ENCODE data around the gene PAXIP1.
"Not testable (repeated sequence)": the region's sequence is repeated elsewhere in the genome, so short reads cannot be mapped to it uniquely, and the experiment has no call there.

Gene PAXIP1

DNA sequence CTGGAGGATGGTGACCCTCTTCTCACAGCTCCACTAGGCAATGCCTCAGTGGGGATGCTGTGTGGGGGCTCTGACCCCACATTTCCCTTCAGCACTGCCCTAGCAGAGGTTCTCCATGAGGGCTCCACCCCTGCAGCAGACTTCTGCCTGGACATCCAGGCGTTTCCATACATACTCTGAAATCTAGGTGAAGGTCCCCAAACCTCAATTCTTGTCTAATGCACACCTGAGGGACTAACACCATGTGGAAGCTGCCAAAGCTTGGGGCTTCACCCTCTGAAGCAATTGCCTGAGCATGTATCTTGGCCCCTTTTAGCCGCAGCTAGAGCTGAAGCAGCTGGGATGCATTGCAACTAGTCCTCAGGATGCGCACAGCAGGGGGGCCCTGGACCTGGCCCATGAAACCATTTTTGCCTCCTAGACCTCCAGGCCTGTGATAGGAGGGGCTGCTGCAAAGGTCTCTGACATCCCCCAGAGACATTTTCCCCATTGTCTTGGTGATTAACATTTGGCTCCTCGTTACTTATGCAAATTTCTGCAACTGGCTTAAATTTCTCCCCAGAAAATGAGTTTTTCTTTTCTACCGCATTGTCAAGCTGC is 68.5 kb downstream of the PAXIP1 start:
- not testable (repeated sequence) for DNase-seq

DNA sequence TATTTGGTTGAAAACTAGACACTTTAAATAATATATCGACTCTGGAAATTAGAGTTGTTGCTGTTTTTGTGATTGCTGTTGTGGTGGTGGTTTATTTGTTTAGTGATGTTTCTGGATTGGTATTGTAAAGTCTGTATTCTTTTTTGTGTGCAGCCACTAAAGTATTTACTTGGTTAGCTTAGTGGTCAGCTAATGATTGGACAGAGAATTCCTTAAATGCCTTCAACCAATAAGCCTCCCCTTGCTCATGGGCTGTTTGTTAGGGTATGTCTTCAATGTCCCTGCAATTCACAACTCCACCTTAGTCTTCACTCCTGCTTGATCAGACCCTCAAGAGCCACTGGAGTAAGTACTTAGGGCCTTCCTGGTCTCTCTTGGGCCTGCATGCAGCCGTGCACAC is 71.0 kb downstream of the PAXIP1 start:
- no peak for DNase-seq

DNA sequence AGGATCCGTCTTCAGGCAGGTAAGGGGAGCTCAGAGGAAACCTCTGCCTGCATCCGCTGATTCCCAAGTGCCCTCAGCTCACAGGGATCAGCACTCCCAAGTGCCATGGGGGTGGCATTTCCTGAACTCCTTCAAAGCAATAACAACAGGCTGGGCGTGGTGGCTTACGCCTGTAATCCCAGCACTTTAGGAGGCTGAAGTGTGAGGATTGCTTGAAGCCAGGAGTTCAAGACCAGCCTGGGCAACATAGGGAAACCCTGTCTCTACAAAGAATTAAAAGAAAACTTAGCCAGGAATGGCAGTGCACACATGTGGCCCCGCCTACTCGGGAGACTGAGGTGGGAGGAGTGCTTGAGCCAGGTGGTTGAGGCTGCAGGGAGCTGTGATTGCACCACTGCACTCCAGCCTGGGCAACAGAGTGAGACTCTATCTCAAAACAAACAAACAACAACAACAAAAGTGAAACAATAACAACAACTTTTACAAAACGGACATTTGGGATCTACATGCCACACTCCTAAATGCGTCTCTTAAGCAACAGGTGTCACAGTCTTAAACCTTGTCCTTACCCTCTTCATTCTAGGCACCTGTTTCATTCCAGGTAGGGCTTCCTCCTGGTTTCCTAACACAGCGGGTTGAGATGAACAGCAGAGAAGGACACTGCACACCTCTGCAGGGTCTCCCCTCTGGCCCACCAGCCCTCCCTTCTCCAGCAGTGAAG is 73.8 kb downstream of the PAXIP1 start:
- DNase-seq, result no peak

DNA sequence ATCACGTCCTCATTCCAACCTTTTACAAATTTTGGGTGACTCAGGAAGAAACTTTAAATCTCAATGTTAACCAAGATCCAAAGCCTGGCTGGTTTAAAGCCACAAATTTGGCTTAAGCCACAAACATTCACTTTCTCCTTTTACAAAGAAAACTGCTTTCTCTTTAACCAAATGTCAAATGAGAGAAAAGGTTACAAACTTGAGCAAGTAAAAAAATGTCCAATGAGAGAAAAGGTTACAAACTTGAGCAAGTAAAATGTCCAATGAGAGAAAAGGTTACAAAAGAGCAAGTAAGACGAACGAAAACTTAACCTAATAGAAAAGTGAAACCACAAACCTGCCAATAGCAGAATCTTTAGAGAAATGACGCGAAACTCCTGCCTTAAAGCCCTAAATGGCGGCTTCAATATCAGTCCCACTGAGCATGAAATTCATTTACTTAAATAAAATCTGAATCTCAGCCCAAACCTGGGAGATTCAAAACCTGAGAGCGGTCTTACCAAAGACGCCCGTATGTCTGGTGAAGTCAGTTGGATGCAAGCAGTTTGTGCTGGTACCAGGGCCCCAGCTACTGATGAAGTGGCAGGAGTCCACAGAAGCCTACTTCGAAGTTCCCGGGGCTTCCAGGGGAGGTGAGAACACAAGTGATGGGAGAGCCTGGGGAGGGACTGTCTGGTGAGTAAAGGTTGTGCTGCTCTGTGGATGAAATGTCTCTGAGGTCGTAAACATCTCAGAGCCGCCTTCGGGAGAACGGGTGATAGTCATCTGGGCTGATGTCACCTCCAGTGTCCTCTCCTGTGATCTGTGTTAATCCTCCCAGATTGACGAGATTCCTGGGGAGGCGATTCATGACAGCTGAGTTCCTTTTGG is 74.6 kb downstream of the PAXIP1 start:
- peak; percentile 90 for DNase-seq

DNA sequence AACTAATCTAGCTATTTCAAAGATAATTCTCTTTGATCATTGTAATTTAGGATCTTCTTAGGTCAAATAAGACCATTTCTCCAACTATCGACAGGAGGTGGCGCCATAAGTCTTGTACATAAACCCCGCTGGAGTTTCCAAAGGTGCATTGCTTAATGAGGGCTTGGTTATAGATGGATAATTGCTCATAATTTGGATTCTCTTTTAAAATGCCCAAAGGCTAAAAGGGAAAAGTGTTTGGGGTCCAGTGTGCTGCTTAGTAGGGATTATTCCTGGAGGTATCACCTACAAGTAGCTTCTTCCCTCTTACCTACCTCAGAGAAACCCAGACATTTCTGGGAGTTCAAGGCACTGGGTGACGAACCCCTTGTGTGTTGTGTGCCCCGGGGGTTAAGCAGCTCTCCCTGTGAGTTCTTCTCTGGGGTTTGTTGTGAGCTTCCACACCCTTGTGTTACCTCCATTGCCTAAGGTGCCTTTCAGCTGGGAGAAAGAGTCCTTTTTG is 75.2 kb downstream of the PAXIP1 start:
- peak; percentile 87 for DNase-seq

DNA sequence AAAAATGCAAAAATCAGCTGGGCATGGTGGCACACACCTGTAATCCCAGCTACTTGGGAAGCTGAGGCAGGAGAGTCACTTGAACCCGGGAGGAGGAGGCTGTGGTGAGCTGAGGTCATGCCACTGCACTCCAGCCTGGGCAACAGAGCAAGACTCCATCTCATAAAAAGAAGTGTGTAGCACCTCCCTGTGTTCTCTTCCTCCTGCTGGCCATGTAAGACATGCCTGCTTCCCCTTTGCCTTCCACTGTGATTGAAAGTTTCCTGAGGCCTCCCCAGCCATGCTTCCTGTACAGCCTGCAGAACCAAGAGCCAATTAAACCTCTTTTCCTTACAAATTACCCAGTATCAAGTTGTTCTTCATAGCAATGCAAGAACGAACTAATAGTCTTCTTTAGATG is 80.5 kb downstream of the PAXIP1 start:
- not testable (repeated sequence) for DNase-seq

DNA sequence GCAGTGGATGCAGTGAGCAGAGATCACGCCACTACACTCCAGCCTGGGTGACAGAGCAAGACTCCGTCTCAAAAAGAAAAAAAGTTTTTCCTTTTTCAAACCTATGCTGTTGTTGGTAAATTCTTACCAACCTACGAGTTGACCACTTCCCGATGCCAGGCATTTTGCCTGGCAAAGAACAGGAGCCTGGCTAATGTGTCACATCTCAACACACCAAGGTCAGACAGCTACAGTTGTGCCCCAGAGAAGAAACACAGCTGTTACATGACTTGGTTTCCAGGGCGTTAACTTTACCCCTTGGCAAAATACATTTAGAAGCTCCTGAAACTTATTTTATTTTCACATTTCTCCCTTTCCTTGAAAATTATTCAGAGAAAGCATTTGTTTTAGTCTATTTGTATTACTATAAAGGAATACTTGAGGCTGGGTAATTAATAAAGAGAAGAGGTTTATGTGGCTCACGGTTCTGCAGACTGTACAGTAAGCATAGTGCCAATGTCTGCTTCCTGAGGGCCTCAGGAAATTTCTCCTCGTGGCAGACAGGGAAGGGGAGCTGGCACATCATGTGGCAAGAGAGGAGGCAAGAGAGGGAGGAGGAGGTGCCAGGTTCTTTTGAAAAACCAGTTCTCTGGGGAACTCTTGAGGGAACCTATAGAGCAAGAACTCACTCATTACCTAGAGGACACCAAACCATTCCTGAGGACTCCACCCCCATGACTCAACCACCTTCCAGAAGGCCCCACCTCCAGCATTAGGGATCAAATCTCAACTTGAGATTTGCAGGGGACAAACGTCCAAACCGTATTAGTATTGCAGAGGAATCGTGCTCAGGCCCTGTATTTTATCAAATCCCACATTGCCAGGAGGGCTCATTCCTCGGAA is 83.3 kb downstream of the PAXIP1 start:
- DNase-seq, result no peak

DNA sequence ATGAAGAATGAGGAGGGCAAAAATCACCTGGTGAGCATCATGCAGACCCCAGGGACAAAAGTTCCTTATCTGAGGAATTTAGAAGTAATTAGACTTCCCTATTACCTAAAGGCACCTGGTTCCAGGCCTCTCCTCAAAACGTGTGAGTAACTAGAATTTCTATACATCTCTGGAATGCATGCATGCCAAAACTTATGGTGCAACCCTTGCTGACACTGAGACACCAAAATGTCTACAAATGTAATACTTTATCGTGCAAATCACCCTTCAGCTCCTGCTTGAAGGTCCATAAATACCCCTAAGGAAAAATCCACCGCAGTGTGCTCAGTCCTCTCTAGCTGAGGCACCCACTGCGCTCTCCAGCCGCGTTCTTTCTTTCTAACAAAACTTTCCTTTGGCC is 84.2 kb downstream of the PAXIP1 start:
- no peak for DNase-seq

DNA sequence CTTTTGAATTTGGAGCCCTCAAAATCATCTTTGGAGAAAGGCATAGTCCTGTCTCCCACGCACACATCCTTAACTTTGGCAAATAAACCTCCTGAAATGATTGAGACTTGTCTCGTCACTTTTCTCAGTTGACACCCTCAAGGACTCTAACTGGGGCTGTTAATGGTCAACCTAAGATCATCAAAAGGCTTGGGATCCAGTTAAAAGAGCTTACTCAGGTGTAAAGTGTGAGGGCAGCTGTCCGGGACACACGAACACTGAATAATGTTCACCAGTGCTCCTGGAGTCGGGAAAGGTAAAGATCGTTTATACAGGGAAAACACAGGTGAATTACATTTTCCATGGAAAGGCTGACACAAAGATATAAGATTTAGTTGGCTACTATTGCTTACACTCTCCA is 84.7 kb downstream of the PAXIP1 start:
- no peak for DNase-seq

DNA sequence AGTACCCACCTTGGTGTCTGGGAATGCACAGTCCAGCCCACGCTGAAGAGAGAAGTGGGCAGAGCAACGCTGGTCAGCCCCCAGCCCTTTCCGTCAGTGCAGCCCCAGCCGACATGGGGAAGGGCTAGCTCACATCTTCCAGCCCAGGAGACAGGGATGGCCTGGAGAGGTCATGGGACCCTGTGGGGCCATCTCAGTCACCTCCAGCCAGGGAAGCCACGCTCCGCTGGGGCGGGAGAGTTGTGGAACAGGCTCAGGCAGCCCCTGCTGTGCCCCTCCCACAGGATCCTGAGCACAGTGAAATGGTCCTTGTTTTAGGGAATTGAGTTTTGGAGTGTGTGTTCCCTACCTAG is 85.1 kb downstream of the PAXIP1 start:
- no peak for DNase-seq

DNA sequence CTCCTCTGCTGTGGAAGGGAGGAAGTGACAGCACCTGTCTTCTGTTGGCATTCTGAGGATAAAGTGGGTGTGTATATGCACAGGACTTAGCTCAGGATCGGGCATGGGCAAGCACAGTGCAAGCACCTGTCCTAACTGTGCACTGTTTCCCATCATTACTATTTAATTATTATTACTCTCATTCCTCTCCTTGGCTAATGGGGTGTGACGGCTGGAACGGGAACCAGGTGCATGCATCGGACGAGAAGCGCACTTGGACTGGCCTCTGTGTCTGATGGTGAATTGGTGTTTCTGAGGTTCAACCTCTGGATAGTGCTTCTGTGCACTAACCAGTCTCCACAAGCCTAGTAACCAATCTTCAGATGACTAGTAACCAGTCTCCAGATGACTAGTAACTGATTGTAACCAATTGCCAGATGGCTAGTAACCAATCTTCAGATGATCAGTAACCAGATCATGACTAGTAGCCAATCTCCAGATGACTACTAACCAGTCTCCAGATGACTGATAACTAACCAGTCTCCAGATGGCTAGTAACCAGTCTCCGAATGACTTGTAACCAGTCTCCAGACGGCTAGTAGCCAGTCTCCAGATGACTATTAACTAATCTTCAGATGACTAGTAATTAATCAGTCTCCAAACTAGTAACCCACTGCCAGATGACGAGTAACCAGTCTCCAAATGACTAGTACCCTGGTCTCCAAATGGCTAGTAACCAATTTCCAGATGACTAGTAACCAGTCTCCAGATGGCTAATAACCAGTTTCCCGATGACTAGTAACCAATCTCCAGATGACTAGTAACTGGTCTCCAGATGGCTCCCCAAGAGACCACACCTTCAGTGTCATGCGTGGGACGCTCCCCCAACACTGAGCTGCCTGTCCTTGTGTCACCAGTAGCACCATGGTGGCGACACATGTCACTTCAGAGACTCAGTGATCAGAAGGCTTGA is 85.8 kb downstream of the PAXIP1 start:
- DNase-seq, result peak; percentile 62

DNA sequence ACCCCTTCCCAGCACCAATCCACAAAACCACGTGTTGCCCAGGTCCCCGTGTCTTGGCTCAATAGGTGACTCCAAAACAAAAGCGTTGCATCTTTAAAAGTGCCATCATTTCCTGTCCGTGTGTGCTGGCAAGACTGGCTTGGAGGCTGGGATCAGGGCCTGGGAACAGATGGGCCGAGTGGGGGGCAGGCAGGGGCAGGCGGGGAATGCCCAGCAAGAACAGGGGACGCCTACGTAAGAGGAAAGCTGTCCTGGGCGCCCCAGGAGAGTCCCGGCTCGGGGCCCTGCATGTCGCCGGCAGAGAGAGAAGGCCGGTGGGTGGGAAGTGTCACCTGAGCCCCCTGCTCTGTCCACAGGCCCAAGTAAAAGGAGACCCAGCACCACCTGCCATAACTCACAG is 86.5 kb downstream of the PAXIP1 start:
- no peak for DNase-seq

DNA sequence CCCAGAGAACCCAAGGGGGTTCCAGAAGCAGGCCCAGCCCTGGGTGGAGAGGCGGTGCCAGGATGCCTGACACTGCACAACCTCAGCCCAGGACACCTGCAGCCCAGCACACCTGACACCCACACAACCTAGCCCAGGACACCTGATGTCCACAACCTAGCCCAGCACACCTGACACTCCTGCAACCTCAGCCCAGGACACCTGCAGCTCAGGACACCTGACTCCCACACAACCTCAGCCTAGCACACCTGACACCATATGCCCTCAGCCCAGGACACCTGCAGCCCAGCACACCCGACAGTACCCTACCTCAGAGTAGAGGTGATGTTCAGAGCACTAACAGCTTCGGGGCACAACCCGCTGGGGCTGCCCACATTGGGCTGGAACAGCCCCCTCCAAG is 87.3 kb downstream of the PAXIP1 start:
- DNase-seq, result no peak

DNA sequence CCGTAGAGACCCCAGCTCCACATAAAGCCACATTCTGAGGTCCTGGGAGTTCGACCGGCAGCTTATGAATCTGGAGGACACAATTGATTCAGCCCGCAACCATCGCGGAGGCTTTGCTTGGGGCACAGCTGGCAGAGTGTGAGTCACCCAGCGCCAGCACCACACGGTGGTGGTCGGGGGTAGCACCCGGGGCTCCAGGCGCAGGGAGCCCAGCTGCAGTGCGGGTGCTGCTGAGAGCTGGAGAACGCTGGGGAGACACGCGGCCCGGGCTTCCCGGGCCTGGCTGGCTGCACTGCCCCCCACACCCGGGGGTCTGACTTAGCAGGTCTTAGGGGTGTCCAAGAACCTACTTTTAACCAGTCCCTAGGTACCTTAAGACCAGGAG is 87.9 kb downstream of the PAXIP1 start:
- DNase-seq, result no peak

DNA sequence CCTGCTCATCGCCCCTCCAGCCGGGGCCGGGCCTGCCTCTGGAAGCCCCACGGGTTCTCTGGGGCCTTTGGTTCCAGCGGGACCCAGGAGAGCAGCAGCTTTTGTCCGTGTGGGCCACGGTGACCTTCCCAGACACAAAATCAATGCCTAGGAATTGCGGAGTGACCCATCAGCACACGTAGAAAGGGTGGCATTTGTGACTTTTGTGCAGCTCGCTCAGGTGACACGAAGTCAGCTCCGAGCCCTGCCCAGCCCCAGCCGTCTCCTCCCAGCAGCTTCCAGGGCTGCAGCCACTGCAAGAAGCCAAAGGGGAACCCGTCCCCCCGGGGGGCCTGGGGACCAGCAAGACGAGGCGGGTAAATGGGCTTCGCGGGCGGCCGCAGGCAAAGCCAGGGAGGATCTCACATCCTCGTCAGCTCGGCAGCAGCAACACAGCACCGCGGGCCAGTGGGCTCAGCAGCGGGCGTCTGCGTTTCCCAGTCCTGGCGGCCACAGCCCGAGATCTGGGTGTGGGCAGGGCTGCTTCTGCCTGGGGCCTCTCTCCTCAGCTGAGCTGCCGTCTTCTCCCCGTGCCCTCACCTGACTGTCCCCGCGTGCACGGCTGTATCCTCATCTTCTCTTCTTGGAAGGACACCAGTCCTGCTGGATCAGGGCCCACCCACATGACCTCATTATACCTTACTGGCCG is 88.5 kb downstream of the PAXIP1 start:
- no peak for DNase-seq

DNA sequence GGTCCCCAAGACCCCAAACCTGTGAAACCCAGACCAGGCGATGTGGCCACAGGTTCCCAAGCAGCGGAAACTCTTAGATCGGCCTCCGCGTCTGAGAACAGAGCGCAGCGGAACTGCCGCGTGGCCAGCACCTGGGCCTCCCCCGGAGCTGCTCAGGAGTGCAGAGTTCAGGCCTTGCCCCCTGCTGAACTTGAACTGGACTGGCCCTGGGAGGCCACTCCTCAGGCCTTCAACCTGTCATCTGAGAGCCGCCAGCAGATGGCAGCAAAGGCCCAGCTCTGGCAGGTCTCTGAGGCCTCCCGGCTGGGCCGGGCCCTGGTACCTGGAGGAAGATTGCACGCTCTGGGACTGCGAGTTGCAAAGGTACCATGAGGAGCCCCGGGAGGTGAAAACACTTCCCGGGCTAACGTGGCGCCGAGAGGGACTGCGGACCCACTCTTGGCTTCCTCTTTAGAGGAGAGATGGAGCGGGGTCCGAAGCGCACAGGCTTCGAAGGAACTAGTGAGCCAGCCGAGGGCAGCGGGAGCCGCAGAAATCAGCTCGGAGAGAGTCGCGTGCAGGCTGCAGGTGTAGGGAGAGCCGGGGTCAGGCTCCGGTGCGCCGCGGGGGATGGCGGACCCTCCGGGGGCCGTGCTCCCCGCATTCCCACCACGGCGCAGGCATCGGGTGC is 89.2 kb downstream of the PAXIP1 start:
- DNase-seq, result peak; percentile 40

DNA sequence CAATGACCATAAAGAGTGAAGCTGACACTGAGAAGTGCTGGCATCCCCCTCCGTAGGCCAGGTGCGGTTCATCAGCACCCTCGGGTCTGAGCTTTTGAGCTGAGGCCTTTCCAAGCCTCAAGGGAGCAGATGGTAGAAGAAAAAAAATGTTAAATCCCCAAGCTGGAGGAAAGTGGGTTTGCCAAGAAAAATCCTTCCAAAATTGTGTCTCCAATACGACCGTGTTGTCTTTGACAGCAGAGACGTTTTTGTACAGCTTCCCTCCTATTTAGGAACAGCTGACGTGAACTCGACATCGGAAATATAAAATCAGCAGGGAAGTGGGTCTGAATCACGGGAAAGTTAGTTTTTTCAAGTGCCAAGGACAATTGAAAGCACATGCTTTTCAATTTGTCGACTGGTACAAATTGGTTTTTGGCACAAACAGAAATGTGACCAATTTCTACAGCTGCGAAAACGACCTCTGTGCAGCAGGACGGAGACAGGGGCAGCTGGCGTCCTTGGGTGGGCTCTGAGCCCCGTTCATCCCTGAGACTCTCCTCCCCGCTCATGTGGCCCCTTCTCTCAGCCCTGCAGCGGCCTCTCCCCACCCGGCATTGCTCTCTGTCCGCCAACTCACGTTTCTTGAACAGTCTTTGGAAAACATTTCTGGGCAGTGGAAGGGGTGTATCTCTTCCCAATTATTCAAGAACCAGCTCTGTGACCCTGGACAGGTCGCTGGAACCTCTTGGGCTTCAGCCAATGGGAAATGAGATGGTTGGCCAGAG is 89.9 kb downstream of the PAXIP1 start:
- no peak for DNase-seq

DNA sequence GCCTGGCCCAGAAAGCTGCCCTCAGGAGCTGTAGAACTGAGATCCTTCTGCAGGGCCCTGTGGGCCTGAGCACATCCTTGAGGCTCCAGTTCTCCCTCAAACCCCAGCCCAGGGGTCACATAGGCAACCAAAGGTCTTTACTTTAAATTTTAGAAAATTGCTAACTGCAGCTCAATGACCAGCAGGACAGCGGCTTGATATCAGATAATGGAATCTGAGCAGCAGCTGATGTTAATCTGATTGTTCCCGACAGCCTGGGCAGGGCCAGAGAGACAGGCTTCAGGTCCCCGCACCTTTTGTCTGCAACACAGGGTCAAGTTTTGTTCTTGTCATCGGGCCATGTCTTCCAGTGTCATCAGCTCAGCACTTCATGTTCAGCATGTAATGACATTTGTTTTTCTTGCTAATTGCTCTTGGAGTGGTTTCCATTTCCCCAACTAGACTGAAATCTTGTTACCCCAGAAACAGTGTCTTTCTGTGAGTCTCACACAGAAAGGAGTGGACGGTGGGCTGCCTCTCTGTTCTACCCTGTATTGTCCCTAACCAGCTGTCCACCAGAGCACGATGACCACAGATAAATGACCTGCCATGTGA is 91.0 kb downstream of the PAXIP1 start:
- DNase-seq, result no peak

DNA sequence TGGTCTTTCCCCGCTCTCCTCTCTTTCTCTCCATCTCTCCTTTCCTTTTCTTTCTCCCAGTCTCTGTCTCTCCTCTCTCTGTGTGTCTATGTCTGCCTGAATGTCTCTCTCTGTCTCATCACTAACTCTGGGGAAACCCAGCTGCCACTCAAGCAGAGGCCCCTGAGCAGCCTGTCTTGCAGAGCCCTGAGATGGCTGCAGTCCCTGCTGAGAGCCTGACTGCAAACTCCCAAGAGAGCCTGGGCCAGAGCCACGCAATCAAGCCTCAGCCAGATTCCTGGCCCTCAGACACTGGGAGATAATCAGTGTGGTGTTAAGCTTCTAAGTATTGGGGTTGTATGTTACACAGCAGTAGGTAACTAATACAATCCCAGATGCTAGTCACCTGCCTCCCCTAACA is 91.5 kb downstream of the PAXIP1 start:
- no peak for DNase-seq
